HG03439 (cell line): ENCODE measurements around the gene CASZ1.

Source experiments
- ATAC-seq: cut with Tn5 transposase; IDR thresholded peaks from one replicate; pipeline ENCODE4 v1.9.1; 2021; ENCODE audit warnings: mild to moderate bottlenecking, moderate library complexity; ENCODE audit not compliant: unreplicated experiment

CASZ1 gene

DNA sequence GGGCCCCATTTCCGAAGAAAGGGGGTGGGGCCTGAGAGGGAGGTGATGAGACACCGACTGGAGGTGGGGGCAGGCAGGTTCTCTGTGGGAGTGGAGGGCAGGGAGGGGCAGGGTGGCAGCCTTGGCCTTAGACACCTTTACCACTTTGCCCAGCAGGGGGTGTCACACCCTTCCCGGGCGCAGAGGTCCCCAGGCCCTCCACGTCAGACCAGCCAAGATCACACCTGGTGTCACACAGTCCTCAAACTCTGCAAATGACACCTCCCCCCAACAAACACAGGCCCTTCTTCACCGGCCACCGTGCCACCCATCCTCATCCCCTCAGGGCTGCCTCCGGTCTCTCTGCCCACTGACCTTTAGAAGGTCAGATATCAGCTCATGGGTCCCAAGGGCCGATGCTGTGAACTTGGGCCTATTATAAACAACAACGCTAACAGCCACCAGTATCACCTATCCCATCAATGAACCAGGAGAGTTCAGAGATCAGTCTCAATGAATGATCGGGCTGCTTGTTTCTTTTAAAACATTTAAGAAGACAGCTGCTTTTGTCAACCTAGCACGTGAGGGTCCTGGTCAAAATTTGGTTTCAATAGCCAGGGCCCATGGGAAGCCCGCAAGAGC, 103.9 kb downstream of the CASZ1 start:
- ATAC-seq = no peak

DNA sequence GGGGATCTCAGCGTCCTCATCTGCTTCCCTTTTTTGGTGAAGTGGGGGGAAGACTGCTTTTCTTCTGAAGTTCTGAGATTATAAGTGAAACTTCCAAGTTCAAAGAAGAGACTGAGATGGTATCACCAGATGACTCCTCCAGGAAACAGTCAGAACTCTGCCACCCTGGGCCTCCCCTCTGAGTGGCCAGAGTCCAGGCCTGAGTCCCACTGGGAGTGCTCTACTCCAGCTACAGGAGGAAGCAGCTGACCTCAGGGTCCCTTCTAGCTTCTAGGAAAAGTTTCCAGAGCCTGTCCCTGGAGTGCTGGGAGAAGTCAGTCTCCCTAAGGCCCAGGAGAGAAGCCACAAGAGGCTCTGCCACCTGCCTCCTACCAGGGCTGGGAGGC, 104.7 kb downstream of the CASZ1 start:
- no peak for ATAC-seq

DNA sequence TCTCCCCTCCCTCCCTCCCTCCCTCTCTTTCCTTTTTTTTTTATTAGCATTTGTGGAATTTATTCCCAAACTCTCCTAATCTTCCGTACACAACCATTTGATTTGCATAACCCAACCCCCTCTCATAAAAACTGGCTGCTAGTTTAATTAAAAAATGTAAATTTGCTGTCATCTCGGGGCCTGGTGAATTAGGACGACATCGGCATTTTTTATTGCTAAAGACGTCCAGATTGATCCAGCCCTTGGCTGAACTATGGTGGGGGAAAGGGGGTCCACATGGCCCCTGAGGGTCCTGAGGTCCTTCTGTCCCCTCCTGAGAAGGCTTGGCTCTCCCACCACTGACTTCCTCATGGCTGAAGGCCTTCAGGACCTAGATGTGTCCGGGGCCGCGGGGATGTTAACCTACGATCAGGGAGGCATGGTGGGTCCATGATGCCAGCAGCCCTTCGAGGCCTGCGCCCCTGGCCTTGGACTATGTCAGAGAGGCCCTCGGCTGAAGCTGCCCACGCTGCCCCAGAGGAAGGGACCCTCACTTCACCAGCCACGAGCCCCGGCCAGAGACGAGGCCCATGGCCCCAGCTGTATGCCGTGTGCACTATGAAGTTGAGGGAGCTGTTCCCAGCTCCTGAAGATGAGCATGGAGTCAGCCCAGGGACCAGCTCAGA, 105.2 kb downstream of the CASZ1 start:
- ATAC-seq = no peak

DNA sequence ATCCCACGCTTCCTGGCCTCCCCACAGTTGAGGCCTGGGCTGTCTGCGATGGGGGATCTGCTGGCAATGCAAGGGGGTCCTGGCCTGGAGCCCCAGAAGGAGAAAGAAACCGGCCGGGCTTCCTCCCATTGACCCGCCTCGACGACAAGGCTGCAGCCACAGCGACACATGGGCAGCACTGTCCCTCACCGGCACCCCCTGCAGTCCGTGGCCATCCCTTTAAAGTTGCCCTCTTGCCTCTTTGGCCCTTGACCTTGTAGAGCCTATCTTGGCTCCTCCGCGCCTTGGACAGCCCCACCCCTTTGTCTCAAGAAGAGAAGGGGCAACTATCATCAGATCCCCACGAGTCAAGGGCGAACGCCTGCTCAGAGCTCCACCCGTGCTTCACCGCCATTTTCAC, 106.0 kb downstream of the CASZ1 start:
- no peak for ATAC-seq

DNA sequence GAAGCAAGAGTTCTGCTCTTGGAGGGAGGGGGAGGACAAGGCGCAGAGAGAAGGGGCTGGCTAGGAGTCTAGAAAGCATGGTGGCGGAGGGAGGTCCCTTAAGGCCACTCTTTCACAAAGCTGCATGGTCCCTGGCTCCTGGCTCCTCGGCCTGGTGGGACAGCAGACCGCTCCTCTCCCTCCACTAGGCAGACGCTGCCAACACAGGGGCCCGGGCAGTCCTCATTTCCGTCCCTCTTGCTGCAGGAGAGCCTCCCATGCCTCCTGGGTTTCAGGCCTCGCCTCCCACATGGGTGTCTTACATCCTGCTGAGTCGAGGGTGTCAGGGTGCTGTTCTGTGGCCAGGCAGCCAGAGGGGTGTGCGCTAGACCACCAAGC, 108.0 kb downstream of the CASZ1 start:
- ATAC-seq = no peak

DNA sequence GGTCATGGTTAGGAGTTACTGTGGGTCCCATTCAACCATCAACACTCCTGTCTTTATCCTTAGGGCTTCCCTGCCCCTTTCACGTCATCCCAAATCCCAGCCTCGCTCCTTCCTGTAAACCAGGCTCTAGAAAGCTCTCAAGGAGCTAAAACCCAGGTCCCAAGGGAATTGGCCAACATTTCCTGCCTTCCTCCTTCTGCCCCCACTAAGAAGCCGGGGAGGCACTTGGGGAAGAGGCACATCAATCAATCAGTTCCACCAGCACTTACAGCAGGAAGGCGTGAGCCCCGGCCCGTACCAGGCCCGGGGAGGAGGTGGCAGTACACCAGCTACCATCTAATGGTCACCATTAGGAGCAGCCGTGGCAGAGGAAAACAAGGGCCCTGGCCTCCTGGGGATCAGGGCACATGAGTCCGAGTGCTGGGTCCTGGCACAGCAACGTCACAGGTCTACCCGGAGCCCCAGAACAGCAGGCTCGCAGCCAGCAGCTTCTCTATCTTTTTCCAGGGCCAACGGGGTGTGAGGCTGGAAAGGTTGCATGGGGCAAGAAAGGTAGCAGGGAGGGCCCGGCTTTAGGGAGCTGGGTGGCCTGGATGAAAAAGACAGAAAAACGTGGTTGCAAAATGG, 108.6 kb downstream of the CASZ1 start:
- ATAC-seq = no peak

DNA sequence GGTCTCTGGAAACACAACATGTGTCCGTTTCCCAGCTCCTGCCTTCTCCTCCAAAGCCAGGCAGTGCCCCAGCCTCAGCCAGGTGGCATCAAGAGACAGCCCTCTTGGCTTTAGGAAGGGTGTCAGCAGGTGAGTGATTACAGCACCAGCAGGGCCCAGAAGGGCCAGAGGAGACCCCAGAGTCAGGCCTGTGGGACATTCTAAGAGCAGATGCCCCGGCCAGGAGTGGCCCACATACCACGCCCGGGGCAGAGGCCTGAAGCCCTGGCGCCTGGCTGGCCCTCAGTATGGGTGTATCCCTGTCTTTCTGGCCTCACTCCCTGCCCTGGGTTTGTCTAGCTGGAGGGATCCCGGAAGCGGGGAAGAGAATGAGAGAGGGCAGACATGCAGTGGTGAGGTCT, 109.2 kb downstream of the CASZ1 start:
- ATAC-seq = no peak

DNA sequence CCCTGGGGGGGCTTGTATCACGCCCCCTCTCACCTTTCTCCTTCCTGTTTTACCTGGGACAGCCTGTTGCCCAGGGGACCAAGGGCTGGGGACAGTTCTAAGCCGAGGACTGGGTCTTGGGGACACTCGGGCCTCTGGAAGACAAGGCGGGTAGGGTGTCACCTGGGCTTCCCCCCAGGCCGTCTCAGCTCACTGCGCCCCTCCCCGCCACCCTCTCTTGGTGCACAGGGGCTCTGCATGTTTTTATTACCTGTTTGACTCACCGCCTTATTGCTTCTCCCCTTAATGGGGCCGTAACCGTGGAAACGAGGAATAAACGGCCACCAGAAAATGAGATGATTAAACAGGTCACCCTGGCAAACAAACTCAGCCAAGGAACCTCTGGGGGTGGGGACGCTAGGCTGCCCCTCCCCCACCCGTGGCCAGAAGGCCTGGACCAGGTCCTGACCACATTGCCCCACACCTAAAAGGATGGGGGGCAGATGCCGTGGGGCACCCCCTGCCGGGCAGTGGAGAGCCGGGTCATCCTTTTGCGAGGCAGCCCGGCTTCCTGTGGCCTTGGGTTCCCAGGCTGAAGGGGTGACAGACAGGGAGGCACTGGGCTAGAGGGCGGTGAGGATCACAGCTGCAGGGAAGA, 109.9 kb downstream of the CASZ1 start:
- no peak for ATAC-seq

DNA sequence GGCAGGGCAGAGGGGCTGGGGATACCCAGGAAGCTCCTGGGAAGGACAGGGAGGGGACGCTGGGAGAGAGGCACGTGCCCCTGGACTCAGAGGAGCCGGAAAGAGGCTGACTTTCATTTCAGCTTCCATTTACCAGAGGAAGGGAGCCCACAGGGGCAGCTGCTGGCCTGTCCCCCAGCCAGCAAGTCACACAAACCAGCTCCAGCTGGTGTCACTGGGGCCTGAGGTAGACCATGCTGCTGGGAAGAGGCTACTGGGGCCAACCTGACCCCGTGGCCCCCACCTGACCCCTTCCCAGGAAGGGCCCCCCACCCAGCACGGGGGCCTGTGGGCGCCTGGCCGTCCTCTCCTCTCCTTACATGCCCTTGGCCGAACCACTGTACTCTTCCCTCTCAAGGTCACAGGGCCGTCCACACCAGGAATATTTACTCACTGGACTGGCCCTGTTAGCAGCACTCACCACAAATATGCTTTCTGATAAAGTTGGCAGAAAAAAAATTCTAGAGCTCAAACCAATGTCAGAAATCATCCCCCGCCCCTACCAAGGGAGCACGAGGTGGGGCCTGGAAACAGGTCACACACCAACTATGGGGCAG, 110.5 kb downstream of the CASZ1 start:
- ATAC-seq = no peak

DNA sequence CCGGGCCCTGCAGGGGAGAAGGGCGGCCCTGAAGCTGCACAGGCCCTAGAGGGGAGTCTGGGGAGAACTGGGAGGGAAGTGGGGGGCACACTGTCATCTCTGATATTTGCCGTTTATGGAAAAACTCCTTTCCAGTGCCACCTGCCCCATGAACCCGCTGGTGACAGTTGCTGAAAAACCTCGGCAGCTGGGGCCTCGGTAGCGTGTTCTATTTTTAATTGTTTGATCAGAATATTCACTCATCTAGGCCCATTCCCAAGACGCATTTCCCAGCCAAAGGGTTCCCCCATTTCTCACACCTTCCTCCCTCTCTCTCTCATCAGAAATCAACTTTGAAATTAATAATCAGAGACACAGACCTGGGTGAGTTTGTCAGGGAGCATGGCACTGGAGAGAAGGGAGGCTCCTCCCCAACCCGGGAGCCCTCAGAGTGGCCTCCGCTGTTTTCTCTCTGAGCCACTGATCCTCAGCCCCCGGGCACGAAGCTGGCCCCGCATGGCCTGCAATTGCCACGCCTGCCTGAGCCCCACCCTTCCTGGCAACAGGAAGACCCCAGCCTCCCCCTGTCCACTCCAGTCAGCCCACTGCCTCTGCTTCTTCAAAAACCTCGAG, 111.1 kb downstream of the CASZ1 start:
- ATAC-seq = no peak

DNA sequence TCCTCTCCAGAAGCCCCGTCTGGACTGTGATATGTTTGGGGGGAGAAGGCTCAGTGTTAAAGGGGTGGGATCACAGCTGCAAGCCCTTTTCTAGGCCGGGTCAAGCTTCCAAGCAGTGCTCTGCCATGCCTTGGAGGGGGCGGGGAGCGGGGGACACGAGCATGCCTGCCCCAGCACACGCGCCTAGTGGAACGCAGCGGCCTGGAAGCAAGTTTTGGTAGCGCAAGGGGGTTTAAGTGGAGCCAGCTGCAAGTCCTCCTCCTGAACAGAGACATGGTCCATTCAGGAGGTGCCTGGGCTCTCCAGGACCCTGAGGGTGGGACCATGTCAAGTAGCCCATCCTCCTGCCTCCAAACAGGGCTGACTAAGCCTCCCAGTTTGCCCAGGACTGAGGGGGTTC, 112.2 kb downstream of the CASZ1 start:
- no peak for ATAC-seq

DNA sequence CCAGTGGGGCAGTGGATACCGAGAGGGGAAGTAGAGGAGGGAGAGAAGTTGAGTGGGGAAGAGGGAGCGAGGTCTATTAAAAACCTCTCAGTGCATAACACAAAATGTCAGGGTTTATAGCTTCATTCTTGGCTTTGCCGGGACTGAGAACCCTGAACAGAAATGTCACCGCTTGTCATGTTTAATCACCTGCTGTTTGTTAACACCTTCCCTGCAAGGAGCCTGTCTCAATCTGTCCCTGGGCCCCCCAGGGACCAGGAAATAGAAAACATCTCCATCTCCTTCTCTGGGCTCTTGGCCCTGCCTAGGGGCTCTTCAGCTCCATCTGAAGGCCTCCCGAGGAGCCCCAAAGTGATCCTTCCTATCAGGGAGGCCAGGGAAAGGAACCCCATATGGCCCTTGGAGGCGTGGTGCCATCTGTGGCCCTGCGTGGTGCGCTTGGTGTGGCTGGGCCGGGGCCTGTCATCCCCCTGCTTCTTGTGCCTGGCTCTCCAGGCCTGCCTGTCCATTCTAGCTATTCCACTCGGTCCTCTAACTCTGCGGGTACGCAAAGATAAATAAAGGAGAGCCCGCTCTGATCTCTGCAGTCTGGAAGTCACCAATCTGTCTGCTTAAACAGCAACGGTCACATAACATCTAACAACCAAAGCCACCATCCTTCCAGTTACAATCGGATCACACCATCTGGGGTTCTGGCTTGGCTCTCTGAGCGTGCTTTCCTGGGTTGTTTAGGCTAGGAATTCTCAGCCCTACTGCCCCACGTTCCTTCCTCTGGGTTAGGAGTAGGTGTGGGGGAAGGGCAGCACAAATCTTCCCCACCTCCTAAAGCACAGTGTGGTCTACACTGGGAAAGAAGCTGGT, 113.8 kb downstream of the CASZ1 start:
- no peak for ATAC-seq

DNA sequence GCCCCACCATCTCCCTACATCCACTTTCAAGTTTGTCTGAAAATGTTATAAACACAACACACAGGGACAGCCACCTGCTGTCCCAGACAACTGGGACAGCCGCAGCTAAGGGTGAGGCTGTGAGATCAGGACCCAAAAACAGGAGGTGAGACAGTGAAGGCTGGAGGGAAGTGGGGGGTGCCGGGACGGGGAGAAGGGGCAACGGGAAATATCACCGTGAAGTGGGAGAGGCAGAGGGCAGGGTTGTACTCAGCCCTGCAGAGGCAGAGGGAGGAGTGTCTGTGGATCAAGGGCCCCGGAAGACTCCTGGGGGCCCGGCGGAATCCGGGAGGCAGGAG, 114.4 kb downstream of the CASZ1 start:
- no peak for ATAC-seq

DNA sequence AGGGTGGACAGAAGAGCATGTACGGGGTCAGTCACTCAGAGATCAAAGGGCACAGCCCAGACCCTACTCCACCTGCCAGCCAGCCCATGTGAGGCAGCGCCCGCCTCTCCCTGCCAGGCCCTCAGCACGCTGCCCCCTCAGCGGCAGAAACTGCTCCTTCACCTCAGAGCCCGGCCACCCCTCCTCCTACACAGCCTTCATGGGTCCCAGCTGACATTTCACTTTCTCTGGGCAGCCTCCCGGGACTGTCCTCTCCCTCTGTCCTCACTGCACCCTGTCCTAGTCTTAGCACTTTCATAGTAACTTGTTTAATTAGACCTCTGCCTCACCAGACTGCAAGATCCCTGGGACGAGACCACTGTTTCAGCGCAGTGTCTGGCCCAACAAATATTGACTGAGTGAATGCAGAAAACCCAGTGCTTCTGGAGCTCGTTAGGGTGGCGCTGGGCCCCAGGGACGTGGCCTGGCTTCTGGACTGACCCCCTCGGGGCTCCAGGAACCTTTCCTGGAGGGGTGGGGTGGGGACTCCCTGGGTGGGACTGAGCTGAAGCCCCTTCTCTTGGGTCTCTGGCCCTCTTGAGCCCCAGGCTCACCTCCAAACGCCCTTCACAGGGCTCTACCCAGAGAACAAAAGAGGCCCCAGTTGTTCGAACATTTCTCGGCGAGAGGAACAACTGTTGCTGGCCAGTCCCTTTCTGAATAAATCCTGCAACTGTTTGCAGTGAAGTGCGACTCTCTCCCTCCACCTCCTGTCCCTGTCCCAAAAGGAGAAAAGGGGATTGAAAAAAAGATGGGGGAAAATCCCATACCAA, 114.9 kb downstream of the CASZ1 start:
- no peak for ATAC-seq

DNA sequence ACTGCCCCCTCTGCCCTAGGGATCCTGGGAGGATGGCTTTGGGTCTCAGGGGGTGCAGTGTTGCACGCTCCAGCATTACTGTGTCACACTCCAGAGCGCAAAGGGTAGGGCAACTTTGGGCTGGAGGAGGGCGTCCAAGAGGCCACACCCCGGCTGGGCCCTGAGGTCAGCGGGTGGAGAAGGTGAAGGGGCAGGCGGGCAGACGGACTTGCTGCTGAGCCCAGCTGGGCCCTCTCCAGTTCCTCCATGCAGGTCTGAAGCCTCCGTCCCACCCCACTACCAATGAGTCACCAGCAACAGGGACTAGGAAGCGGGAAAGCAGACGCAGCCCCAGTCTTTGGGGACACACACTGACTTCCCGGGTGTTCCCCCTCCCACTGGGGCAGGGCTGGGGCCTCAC, 116.0 kb downstream of the CASZ1 start:
- no peak for ATAC-seq

DNA sequence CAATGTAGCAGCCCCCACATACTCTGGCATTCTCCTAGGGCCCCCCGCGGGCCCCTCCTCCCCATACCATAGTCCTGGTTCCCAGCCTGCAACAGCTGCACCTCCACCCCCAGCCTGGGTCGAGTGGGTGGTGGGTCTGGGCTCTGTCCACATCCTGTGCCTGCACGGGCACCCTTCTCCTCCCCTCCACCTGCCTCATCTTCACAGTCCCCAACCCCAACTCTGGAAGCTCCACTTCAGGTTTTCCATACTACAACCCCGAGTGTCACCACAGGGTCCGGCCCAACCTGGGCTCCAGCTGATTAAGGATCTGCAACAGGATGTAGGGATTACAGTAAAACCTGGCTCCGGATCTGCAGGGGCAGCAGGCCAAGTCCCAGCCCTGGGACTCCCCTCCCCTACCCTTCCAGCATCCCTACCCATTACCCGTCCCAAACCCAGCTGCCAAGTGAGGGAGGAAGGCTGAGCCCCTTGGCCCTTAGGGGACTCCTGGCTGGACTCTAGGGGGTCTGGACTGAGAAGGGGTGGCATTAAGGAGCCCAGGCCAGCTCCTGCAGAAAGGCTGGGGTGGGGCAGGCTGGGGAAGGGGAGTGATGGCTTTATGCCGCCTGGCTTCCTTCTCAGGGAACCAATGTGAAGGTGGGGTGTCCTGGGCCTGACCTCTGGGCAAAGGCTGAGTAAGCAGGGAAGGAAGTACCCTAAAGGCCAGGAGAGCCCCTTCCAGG, 116.8 kb downstream of the CASZ1 start:
- ATAC-seq = no peak

DNA sequence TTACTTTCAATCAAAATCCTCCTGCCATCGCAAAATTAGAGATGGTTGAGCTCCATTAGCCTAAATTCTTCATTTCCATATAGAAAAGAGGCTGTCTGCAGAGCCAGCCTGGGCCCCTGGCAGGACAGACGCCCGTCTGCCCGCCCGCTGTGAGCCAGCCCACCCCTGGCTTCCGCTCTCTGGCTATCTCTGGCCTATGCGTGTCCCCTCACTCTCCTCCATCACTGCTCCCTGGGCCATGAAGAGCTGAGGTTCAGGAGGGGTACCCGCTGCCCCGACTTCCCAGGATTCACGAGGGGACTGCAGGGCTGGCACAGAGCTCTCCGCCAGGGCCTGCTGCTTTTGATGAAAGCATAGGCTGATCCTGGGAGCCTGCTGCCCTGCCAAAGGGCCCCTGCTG, 117.6 kb downstream of the CASZ1 start:
- ATAC-seq = no peak

DNA sequence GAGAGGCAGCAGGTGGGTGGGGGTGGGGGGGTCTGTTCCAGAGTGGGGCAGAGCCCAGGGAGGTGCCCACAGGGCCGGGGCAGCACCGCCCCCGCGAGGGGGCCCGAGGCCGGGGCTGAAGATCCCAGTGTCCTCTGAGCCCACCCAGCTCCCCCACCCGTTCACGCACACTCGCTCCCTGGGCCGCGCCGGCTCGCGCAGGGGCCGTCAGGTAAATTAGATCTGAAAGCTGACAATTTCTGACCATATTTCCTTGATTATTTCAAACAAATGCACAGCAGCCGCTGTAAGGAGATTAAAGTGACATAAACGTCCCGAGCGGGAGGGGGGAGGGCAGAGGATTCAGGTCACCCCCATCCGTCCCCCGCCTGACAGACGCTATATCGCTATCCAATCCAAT, 118.0 kb downstream of the CASZ1 start:
- no peak for ATAC-seq
